Kidney (tissue), 14 donors: ENCODE data around the gene DCTN2. TPM values are rescaled to one million over a fixed set of nuclear protein-coding genes. Genes with fewer than 3 reads are reported as not detected.

Source experiments
- DNase-seq, 5 donors: peaks; one replicate each; pipeline ENCODE4 v3.0.0-alpha.2; 2013 to 2020
- FAIRE-seq: peaks from 2 replicates; lab custom pipeline; 2012; peaks lifted over from hg19 to GRCh38; lab: Jason Lieb, UNC
- H3K27ac ChIP-seq, 2 donors: one replicate each; pipeline ENCODE4 v1.7.0; 2013; ENCODE audit warnings: low read depth in 2 of 2, low read length in 2 of 2, inconsistent platforms in 1 of 2
- H3K27me3 ChIP-seq: one replicate; pipeline ENCODE4 v1.7.1; 2013; ENCODE audit warnings: low read length, inconsistent platforms; ENCODE audit not compliant: control insufficient read depth, insufficient read depth
- H3K36me3 ChIP-seq, 3 donors: one replicate each; pipeline versions ENCODE4 v1.7.0 to v1.7.1; 2013; ENCODE audit warnings: low read length in 3 of 3, control low read depth in 1 of 3, inconsistent platforms in 1 of 3; ENCODE audit not compliant: insufficient read depth in 3 of 3, control insufficient read depth in 2 of 3
- H3K4me1 ChIP-seq, 3 donors: one replicate each; pipeline versions ENCODE4 v1.7.0 to v1.7.1; 2013; ENCODE audit warnings: low read length in 3 of 3, inconsistent platforms in 1 of 3, low read depth in 1 of 3; ENCODE audit not compliant: control insufficient read depth in 2 of 3, insufficient read depth in 2 of 3
- H3K4me3 ChIP-seq, 3 donors: one replicate each; pipeline versions ENCODE4 v1.7.0 to v1.8.1; 2013; ENCODE audit warnings: low read length in 3 of 3, control low read depth in 1 of 3, inconsistent platforms in 1 of 3
- H3K9ac ChIP-seq, 3 donors: one replicate each; pipeline versions ENCODE4 v1.7.0 to v1.7.1; 2013; ENCODE audit warnings: low read length in 3 of 3, control low read depth in 1 of 3, inconsistent platforms in 1 of 3
- H3K9me3 ChIP-seq, 3 donors: one replicate each; pipeline versions ENCODE4 v1.7.0 to v1.7.1; 2013; ENCODE audit warnings: low read length in 3 of 3, control low read depth in 1 of 3, inconsistent platforms in 1 of 3; ENCODE audit not compliant: control insufficient read depth in 2 of 3, insufficient read depth in 1 of 3
- CTCF ChIP-seq: IDR thresholded peaks from 3 replicates; pipeline ENCODE4 v1.5.1; 2012; ENCODE audit warnings: mild to moderate bottlenecking, moderate library complexity, borderline replicate concordance; ENCODE audit not compliant: insufficient read depth; ENCODE audit errors: extremely low read depth
- intact Hi-C: fragments of 100-400 bp; cut with DNase I; formaldehyde crosslinking; loops from one replicate; pipeline ENCODE4 v1.11.1; 2022
- polyA plus RNA-seq: library from polyadenylated mRNA; stranded (reverse); fragments of 350-450 nt; fragmentation: Illumina TruSeq; extraction: RNeasy Lipid Tissue Mini Kit (QIAGEN cat#74804); gene quantifications from one replicate; pipeline ENCODE4 v1.2.3, GENCODE V29; 2014; ENCODE audit warnings: low read depth, low replicate concordance; ENCODE audit not compliant: insufficient read depth
- total RNA-seq: library from RNA; stranded (reverse); fragmentation: NEBNext Ultra II Directional; extraction: Animal tissue kit (Norgen Biotek cat#: 25700); gene quantifications from one replicate; pipeline ENCODE4 v1.2.1, GENCODE V29; 2021
- donor health status: control.
- donor health status: control.
- donor health status: control.
- donor health status: control.
- donor health status: control.
- donor health status: DM: yes; HTN: yes; CAD: no.
- donor health status: Normal renal cell carcinoma (clear cell type).

Gene DCTN2
- total and polyA plus RNA-seq, 2 donors from 2014 or later = 110 to 133 TPM

GRCh38 chr12:57541717-57542116 lies 5.3 kb downstream of the DCTN2 start:
- TF ChIP-seq CTCF = no peak
- FAIRE-seq (no peak), DNase-seq (no peak)
- Histone ChIP-seq H3K4me3 (no peak overlapping the region), H3K9me3 (no peaks in the 10 kb centered on the region), H3K27ac (no peak overlapping the region), H3K9ac (no peak overlapping the region), H3K36me3 (peaks cover 2 to 23% (median 13%) of the 10 kb centered on the region in 3 donors), H3K27me3 (no peaks in the 10 kb centered on the region), H3K4me1 (peaks cover 0 to 14% (median 8%) of the 10 kb centered on the region in 3 donors)
- intact Hi-C loops = no loop called here

GRCh38 chr12:57541001-57541400 lies 6.0 kb downstream of the DCTN2 start:
- Histone ChIP-seq H3K4me1 (peaks cover 0 to 10% (median 4%) of the 10 kb centered on the region in 3 donors), H3K36me3 (peaks cover 2 to 23% (median 13%) of the 10 kb centered on the region in 3 donors), H3K9ac (no peak overlapping the region), H3K9me3 (no peaks in the 10 kb centered on the region), H3K4me3 (no peak overlapping the region), H3K27me3 (no peaks in the 10 kb centered on the region), H3K27ac (no peak overlapping the region)
- FAIRE-seq (no peak), DNase-seq (peak in 1 of 5 donors; percentile 22)
- TF ChIP-seq CTCF = no peak
- intact Hi-C loops = no loop called here

GRCh38 chr12:57539134-57539768 lies 7.7 kb downstream of the DCTN2 start:
- H3K4me3 ChIP-seq = no peak overlapping the region
- TF ChIP-seq CTCF = no peak
- no peaks in the 10 kb centered on the region for H3K27me3 ChIP-seq
- no peak overlapping the region for H3K9ac ChIP-seq
- intact Hi-C loops = no loop called here
- no peaks in the 10 kb centered on the region for H3K9me3 ChIP-seq
- FAIRE-seq (no peak), DNase-seq (no peak)
- no peaks in the 10 kb centered on the region for H3K4me1 ChIP-seq
- peaks cover 4 to 39% (median 22%) of the 10 kb centered on the region in 3 donors for H3K36me3 ChIP-seq
- no peak overlapping the region for H3K27ac ChIP-seq
